K562 (cell line): ENCODE data around the gene NFATC2. TPM values are rescaled to one million over a fixed set of nuclear protein-coding genes. Genes with fewer than 3 reads are reported as not detected.

ENCODE experiments used
- ATAC-seq: fragments of 200-7000 bp; cut with Tn5 transposase; 3 replicates; pipeline ENCODE4 v1.9.1; 2020; ENCODE audit warnings: moderate library complexity
- BruUV-seq: library from RNA; stranded (reverse); fragments of 400-500 nt; replicated peaks from 2 replicates; lab custom pipeline; 2021; lab: Mats Ljungman, UMichigan
- CTCF ChIA-PET: fragments of 300-600 bp; formaldehyde crosslinking; extraction: SDS; loops from one replicate; lab custom pipeline; 2021; ENCODE audit warnings: low intra/inter-chr PET ratio; lab: Yijun Ruan, JAX
- POLR2A ChIA-PET: fragments of 300-600, 350-650 bp; sonication (Branson Sonifier 250); formaldehyde crosslinking; extraction: SDS; loops from one replicate; lab custom pipeline; 2021; ENCODE audit warnings: antibody characterized with exemption, inconsistent platforms; lab: Yijun Ruan, JAX
- DNase-seq, 4 experiments: peaks; one replicate each; pipeline versions ENCODE4 v3.0.0 to v3.0.0-alpha.2; 2011 to 2018; ENCODE audit warnings: low spot score in 3 of 4, mixed read lengths in 3 of 4; ENCODE audit errors: extremely low read depth in 1 of 4
- FAIRE-seq: peaks from 2 replicates; lab custom pipeline; 2011; peaks lifted over from hg19 to GRCh38; lab: Jason Lieb, UNC
- H2AFZ ChIP-seq: 2 replicates; pipeline ENCODE4 v1.6.0; 2011; ENCODE audit warnings: low read depth, low read length, control low read depth, inconsistent platforms
- H3K27ac ChIP-seq: fragments of 200-600 bp; 3 replicates; pipeline ENCODE4 v1.8.0; 2011; ENCODE audit warnings: low read depth, mild to moderate bottlenecking, control low read depth, inconsistent platforms, low read length, moderate library complexity, mixed read lengths; ENCODE audit errors: extremely low read depth
- H3K27me3 ChIP-seq, 2 experiments: fragments of 300-600 bp in 1 of 2; 2 replicates in 1 of 2; 3 replicates in 1 of 2; pipeline versions ENCODE4 v1.6.0 to v1.8.0; 2011; ENCODE audit warnings: inconsistent platforms in 2 of 2, low read length in 2 of 2, mild to moderate bottlenecking in 1 of 2, mixed read lengths in 1 of 2, moderate library complexity in 1 of 2; ENCODE audit not compliant: control insufficient read depth in 2 of 2, insufficient read depth in 2 of 2
- H3K36me3 ChIP-seq: fragments of 300-600 bp; 3 replicates; pipeline ENCODE4 v1.8.0; 2011; ENCODE audit warnings: mild to moderate bottlenecking, low read length, inconsistent platforms; ENCODE audit not compliant: control insufficient read depth, insufficient read depth
- H3K4me1 ChIP-seq, 2 experiments: fragments of 200-600 bp in 1 of 2; replicated peaks in 1 of 2; 2 replicates in 1 of 2; 3 replicates in 1 of 2; pipeline versions ENCODE4 v1.5.1 to v1.8.0; 2011; ENCODE audit warnings: inconsistent platforms in 2 of 2, low read length in 2 of 2, mild to moderate bottlenecking in 1 of 2, mixed read lengths in 1 of 2, moderate library complexity in 1 of 2; ENCODE audit not compliant: control insufficient read depth in 2 of 2, insufficient read depth in 2 of 2
- H3K4me2 ChIP-seq: 2 replicates; pipeline ENCODE4 v1.6.1; 2011; ENCODE audit warnings: low read length, control low read depth, inconsistent platforms, mixed read lengths; ENCODE audit not compliant: insufficient read depth
- H3K4me3 ChIP-seq: fragments of 200-600 bp; sonication (generic), shearing (Covaris generic); 2 replicates; pipeline ENCODE4 v1.5.1; 2016; ENCODE audit warnings: control low read depth, inconsistent platforms
- H3K79me2 ChIP-seq: fragments of 200-600 bp; 3 replicates; pipeline ENCODE4 v1.8.0; 2011; ENCODE audit warnings: low read length, inconsistent platforms; ENCODE audit not compliant: control insufficient read depth, insufficient read depth
- H3K9ac ChIP-seq, 2 experiments: 2 replicates each; pipeline versions ENCODE4 v1.6.0 to v1.6.1; 2011; ENCODE audit warnings: low read depth in 2 of 2, low read length in 2 of 2, control low read depth in 1 of 2, inconsistent platforms in 1 of 2, mild to moderate bottlenecking in 1 of 2, mixed read lengths in 1 of 2; ENCODE audit not compliant: insufficient read depth in 1 of 2
- H3K9me1 ChIP-seq: one replicate; pipeline ENCODE4 v1.6.0; 2011; ENCODE audit warnings: inconsistent platforms, mild to moderate bottlenecking, low read length, moderate library complexity; ENCODE audit not compliant: control insufficient read depth, insufficient read depth
- H3K9me3 ChIP-seq: replicated peaks from 2 replicates; pipeline ENCODE4 v1.5.1; 2011; ENCODE audit warnings: low read depth, low read length, inconsistent platforms; ENCODE audit not compliant: control insufficient read depth, insufficient read depth
- H4K20me1 ChIP-seq: replicated peaks from 2 replicates; pipeline ENCODE4 v1.6.1; 2011; ENCODE audit warnings: low read length, inconsistent platforms, mixed read lengths; ENCODE audit not compliant: control insufficient read depth, insufficient read depth
- EP300 ChIP-seq: IDR thresholded peaks from 2 replicates; pipeline ENCODE4 v1.6.1; 2012; ENCODE audit warnings: low read length, improper control_type of control experiment
- ILF3 ChIP-seq: fragments of 450-650 bp; IDR thresholded peaks from 2 replicates; pipeline ENCODE4 v1.6.1; 2018; ENCODE audit warnings: antibody characterized with exemption, mild to moderate bottlenecking, moderate library complexity, borderline replicate concordance
- KAT2B ChIP-seq: IDR thresholded peaks from one replicate; pipeline ENCODE4 v1.6.1; 2012; ENCODE audit warnings: low read depth, mild to moderate bottlenecking, control low read depth, inconsistent platforms, low read length, moderate library complexity
- PTBP1 ChIP-seq: fragments of 200-400 bp; formaldehyde crosslinking; IDR thresholded peaks from 2 replicates; pipeline ENCODE4 v1.6.1; 2017; ENCODE audit warnings: low read depth, low read length
- RNF2 ChIP-seq: sonication (generic); IDR thresholded peaks from 2 replicates; pipeline ENCODE4 v1.6.1; 2016
- RREB1 ChIP-seq: fragments of 250-450 bp; sonication (Bioruptor Pico); IDR thresholded peaks from 2 replicates; pipeline ENCODE4 v1.4.0; 2020
- TEAD1 ChIP-seq, 2 experiments: fragments of 450-650 bp in 1 of 2; sonication (generic) in 1 of 2; formaldehyde crosslinking; IDR thresholded peaks; 2 replicates each; pipeline versions ENCODE4 v1.4.0 to v1.8.0; 2020 to 2022; ENCODE audit warnings: mild to moderate bottlenecking in 2 of 2, missing genetic modification reagents in 1 of 2
- ZBTB17 ChIP-seq: fragments of 450-650 bp; formaldehyde crosslinking; IDR thresholded peaks from 2 replicates; pipeline ENCODE4 v1.4.0; 2020; ENCODE audit warnings: mild to moderate bottlenecking
- ZNF551 ChIP-seq: fragments of 250-450 bp; sonication (Bioruptor Pico); IDR thresholded peaks from 2 replicates; pipeline ENCODE4 v1.5.0; 2021; ENCODE audit warnings: mild to moderate bottlenecking, moderate library complexity
- ZNF668 ChIP-seq: fragments of 250-450 bp; sonication (Bioruptor Pico); IDR thresholded peaks from 2 replicates; pipeline ENCODE4 v1.8.0; 2022; ENCODE audit warnings: mild to moderate bottlenecking, inconsistent platforms
- WGBS: fragments of 100-300 bp; shearing (Covaris generic); methylation state at CpG from one replicate; pipeline ENCODE4 v1.1.6; 2016; ENCODE audit warnings: low coverage, mixed read lengths; ENCODE audit not compliant: insufficient coverage; ENCODE audit errors: missing lambda C conversion rate; 5-methylcytosine and 5-hydroxymethylcytosine counted together
- in situ Hi-C: fragments of 300-500 bp; cut with MboI; formaldehyde crosslinking; loops from 4 replicates; pipeline ENCODE4 v1.15.0; 2018; ENCODE audit warnings: inconsistent platforms, mixed read lengths
- intact Hi-C: fragments of 100-400 bp; cut with micrococcal nuclease; formaldehyde crosslinking; loops from 2 replicates; pipeline ENCODE4 v1.14.2; 2022
- polyA plus RNA-seq, 8 experiments: library from polyadenylated mRNA; depleted of rRNA in 4 of 8; stranded (reverse) in 5 of 8; unstranded in 3 of 8; fragments of >200 nt; fragmentation: Nextera tagmentation in 2 of 8; fragmentation: Illumina TruSeq in 1 of 8; extraction: Ambion mirVana in 2 of 8; extraction: Trizol in 1 of 8; gene quantifications; 2 replicates each; pipeline versions ENCODE4 v1.2.1 to v1.2.3, GENCODE V29; 2011 to 2014; ENCODE audit warnings: inconsistent platforms in 1 of 8, missing spikeins in 1 of 8
- total RNA-seq, 7 experiments: library from RNA; depleted of rRNA in 6 of 7; stranded (reverse); fragments of >200 nt in 6 of 7; fragmentation: Illumina TruSeq in 2 of 7; extraction: Trizol in 2 of 7; gene quantifications; 2 replicates each; pipeline versions ENCODE4 v1.2.1 to v1.2.3, GENCODE V29; 2011 to 2021; ENCODE audit warnings: low replicate concordance in 1 of 7

Gene NFATC2
- total and polyA plus RNA-seq, 9 of the 15 experiments (the other 6 are each of a cell fraction or from before 2014, with no cell fraction given) = 1.9 to 11.2 (median 3.0) TPM

- in situ Hi-C loops (no loop called here), intact Hi-C loops (no loop called here)
- H3K36me3 ChIP-seq = no peaks in the 10 kb centered on the region
- H3K9ac ChIP-seq = no peak overlapping the region
- WGBS = 14% methylated on average over 8 of the region's 8 CpGs
- H3K4me3 ChIP-seq = no peak overlapping the region
- CTCF ChIA-PET = no interaction called here
- peaks cover 3 to 25% of the 10 kb centered on the region in 2 experiments; a peak in 3 of 5 replicates for H3K4me1 ChIP-seq
- H4K20me1 ChIP-seq = no peaks in the 10 kb centered on the region
- POLR2A ChIA-PET = interaction anchor here (0.6 kb wide), 1 partner anchor 328 kb away, joined by 5 read pairs; no protein-coding TSS in a partner anchor
- no peak overlapping the region for H3K27ac ChIP-seq
- H3K9me1 ChIP-seq = no peaks in the 10 kb centered on the region
- FAIRE-seq = no peak
- no peak overlapping the region for H3K4me2 ChIP-seq
- no peak for DNase-seq
- no peak for TF ChIP-seq EP300
- no peaks in the 10 kb centered on the region for H3K9me3 ChIP-seq
- H3K79me2 ChIP-seq = no peaks in the 10 kb centered on the region
- no peak overlapping the region for H2AFZ ChIP-seq
- no TSS peak for BruUV-seq
- H3K27me3 ChIP-seq = peaks cover 0 to 13% of the 10 kb centered on the region in 2 experiments; a peak in 3 of 5 replicates
- ATAC-seq = no peak
These were observed 199.8 kb downstream of the NFATC2 start for GRCh38 chr20:51342510-51343236.

- ATAC-seq = no peak
- ChIA-PET POLR2A (no interaction called here), CTCF (no interaction called here)
- H2AFZ ChIP-seq = no peak overlapping the region
- intact Hi-C loops (no loop called here), in situ Hi-C loops (no loop called here)
- peaks cover 3 to 35% of the 10 kb centered on the region in 2 experiments; a peak in 3 of 5 replicates for H3K4me1 ChIP-seq
- no peak overlapping the region for H3K4me3 ChIP-seq
- no peak for DNase-seq
- 0% methylated on average over 3 of the region's 3 CpGs for WGBS
- no TSS peak for BruUV-seq
- H3K9me1 ChIP-seq = no peaks in the 10 kb centered on the region
- H3K79me2 ChIP-seq = no peaks in the 10 kb centered on the region
- peaks cover 0 to 7% of the 10 kb centered on the region in 2 experiments; a peak in 1 of 5 replicates for H3K27me3 ChIP-seq
- H3K27ac ChIP-seq = no peak overlapping the region
- H3K9ac ChIP-seq = no peak overlapping the region
- no peak for FAIRE-seq
- no peak overlapping the region for H3K4me2 ChIP-seq
- no peaks in the 10 kb centered on the region for H4K20me1 ChIP-seq
- H3K36me3 ChIP-seq = no peaks in the 10 kb centered on the region
- H3K9me3 ChIP-seq = no peaks in the 10 kb centered on the region
- TF ChIP-seq ZBTB17 (CRISPR knock-in tag) (no peak), TEAD1 (CRISPR knock-in tag; IDR thresholded peaks at IDR 0.05) (no peak), KAT2B (no peak), ZNF668 (CRISPR knock-in tag) (no peak), RNF2 (peak; percentile 39; the same call in 1 of the 2 replicates), ILF3 (no peak), RREB1 (CRISPR knock-in tag) (no peak), PTBP1 (no peak), ZNF551 (no peak)
These were observed 200.9 kb downstream of the NFATC2 start for GRCh38 chr20:51341581-51341980.
